Activated CD8-positive, alpha-beta memory T cell treated with anti-CD3 and anti-CD28 coated beads, Interleukin-2, amount 50 U/mL, for 24 hours (primary cell): Measurements from ENCODE around the gene PRKAG2.

Experiments used
- DNase-seq: peaks from one replicate; pipeline ENCODE4 v3.0.0-alpha.2; 2020; ENCODE audit errors: extremely low read depth

PRKAG2 gene

DNA sequence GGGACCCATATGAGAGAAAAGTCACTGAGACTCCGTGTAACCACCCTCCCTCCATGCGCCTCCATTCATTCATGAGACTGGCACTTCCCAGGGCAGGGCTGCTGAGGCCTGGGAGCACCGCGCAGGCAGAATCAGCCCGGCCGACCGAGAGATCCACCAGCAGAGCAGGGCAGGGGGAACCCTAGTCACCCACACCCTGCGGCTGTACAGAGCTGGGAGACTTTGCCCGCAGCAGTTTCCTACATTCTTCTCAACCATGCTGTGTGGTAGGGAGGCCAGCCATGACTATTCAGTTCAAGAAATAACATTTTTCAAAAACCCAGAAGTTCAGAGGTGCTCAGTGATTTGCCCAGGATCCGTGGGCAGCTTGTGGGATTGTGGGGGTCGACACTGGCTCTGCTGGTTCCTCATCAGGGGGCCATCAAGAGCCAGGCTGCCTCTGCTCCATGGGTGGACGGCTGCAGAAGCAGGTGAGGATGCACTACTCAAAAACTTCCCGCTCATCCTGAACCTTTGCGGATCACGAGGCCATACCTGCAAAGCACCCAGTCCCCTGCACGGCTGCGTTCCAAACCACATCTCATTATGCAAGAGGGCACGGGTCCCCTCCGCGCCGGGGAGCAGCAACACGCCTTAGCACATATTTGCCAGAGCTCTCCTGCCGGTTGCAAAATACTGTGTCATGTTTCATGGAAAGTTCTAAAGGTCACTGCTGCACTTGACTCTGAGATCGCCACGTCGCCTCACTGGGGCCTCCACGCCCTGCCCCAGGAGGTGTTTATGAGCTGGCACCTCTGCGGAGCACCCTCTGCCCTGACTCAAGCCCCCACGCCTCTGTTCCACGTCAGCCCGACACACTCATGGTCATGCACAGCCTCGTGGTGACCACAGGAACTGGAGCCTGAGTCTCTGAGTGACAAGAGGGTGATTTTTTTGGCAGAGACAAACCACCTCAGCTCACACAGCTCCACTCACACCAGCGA is 132.0 kb downstream of the PRKAG2 start:
- no peak for DNase-seq

GRCh38 chr7:151744051-151744580 is 132.8 kb downstream of the PRKAG2 start:
- no peak for DNase-seq

DNA sequence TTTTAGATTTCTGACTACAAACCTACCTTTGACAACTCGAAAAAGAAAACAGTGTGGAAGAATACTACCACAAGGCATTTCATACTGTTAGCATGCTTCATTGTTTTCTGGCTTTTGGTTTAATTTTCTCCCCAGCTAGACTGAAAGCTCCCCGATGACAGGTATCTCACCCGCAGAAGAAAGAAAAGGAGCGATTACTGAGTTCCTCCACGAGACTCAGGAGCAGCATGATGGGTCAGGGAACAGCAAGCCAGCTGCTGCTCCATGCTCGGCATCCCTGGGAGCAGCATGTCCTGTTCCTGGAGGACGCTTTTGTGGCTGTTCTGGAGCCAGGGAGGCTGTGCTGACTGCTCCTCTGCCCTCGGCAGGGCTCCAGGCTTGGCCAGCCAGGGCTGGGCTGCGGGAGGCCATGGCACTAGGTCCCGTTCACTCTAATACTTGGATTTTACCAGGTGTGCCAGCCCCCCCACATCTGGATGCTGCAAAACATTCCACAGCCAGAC is 133.4 kb downstream of the PRKAG2 start:
- no peak for DNase-seq

DNA sequence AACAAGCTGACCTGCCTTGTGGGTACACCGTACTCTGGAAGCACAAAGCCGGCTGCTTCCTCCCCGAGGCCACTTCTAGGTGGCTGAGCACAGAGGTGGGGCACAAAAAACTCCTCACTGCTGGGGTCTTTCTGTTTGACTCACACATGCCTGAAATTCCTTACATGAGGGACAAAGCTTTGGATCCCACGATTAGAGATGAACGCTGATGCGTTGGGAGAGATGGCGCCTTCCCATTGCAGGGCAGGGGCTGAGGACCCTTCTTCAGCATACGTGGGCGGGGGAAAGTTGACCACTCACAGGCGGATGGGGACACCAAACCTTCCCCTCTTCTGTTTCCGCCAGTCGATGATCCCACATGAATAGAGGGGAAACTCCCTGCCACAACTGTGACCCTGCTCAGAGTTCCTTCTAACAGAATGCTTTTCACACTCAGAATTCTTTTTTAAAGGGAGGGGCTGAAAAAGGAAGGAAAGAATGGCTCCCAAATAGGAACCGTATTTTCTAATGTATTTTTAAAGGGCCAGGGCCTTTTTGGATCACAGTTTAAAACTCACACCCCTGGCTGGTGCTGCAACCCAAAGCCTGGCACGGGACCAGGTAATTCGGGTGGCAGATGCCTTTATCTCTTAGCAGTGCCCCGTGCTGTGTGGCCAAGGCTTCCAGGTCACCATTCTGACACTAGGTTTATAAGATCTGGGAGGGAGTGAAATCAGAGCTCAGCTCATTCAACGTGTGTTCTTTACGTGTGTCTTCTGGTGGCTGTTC is 134.0 kb downstream of the PRKAG2 start:
- no peak for DNase-seq

- no peak for DNase-seq
Measured at GRCh38 chr7:151741585-151741984, 135.3 kb downstream of the PRKAG2 start.

GRCh38 chr7:151740081-151740851 is 136.6 kb downstream of the PRKAG2 start:
- DNase-seq: no peak

DNA sequence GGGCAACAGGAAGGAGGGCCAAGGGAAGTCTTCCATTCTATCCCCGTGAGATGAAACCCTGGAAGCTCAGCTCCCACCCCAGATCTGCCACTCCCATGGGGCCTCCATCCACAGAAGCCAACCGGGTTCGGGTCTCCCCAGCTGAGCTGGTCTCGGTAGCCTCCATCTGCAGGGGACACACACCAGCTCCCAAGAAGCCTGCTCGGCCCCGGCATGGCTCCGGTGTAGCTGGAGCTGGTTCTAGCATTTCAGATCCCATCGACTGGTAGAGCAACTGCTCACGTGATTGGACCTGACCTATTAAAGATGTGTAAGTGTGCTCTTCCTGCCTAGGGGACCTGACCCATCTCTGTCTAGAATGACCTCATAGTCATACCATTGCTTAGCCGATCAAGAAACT is 138.0 kb downstream of the PRKAG2 start:
- no peak for DNase-seq

DNA sequence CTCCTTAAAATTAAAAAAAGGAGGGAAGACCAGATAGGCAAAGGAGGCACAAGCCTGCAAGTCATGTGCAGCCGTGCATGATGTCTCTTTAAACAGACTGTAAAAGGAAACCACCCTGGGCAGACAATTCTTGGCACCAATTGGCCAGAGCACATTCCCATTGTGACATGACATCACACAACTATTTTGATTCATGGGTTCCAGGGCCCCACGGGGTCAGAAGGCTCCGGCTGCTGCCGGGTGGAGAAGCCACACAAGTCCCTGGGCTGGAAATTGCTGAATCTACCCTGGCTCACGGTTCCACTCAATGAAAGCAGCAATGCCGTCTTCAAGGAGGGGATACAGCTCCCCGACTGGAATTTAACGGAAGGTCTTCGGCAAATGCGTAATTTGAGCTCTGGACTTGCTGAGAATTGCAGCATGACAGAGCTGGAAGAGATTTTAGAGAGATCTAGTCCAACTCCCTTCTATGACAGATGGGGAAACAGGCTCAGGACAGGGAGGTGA is 140.5 kb downstream of the PRKAG2 start:
- DNase-seq: no peak

- no peak for DNase-seq
Measured at GRCh38 chr7:151735851-151736402, 141.0 kb downstream of the PRKAG2 start.

DNA sequence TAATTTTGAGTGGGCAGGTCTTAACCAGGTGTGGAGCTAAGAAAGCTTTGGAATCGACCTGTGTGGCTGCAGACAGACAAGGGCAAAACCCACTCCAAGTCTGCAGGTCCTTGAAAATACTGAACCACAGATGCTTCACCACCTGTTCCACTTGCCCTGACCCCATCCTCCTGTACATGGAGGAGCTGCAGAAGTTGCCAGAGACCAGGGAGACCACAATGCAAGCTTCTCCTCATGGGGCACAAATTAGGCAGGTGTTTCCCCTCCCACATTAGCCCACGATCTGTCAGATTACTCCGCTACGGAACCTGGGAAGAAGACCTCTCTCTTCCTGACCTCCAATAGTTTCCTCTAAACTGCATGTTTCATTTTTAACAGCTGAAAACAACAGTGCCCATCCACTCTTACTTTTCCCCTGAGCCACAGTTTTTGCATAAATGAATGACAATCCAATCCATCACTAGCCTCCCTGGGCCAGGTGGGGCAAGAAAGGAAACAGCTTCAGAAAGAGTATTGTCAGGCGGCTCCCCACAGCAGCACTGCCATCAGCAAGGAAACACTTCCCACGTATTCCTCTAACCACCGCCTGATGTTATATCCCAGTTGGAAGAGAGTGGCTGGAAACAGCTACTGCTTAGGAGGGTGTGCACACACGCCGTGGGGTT is 141.6 kb downstream of the PRKAG2 start:
- no peak for DNase-seq

DNA sequence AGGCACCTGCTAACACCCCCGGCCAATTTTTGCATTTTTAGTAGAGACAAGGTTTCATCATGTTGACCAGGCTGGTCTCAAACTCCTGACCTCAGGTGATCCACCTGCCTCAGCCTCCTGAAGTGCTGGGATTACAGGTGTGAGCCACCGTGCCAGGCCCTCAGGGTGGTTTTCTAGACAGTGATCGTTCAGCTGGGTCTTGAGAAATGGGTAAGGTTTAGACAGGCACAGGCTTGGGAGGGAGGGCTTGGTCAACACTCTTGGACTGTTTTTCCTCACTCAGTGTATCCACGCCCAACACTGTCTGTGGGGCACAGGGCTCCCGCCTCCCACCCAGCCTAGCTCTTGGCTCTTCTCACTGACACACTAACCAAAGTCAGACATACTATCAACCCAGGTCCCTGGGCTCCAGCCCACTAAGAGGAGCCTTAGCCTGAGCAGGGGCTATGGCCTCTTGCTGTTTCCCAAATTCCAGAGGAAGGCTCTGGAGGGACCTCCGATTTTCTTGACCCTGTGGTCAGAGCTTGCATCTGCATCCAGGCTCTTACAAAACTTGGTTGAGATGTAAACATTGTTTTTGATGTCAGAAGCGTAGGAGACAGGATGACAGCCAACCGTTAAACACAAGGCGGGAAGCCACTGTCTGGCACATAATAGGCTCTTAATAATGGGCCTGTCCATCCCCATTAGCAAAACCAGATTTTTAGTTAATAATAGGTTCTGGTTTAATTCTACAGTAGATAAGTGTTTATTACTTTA is 143.9 kb downstream of the PRKAG2 start:
- no peak for DNase-seq

GRCh38 chr7:151732292-151732691 is 144.6 kb downstream of the PRKAG2 start:
- DNase-seq: no peak

DNA sequence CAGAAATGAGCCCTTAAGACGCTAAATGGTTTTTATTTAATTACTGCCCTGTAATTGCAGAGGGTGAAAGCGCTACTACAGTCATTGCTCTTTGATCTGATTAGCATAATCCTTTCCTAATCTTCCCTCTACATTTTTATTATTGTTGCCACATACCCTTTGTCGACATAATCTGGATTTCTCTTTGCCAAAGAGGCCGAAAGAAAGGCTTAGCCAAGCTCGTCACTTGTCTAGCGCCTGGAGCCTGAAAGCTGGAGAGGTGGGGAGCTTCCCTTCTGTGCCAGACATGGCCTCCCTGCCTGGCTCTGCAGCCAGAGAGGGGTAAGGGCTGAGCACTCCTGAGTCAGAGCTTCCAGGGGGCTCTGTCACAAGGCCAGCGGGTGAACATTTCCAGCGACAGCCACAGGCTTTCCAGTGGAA is 145.9 kb downstream of the PRKAG2 start:
- no peak for DNase-seq

DNA sequence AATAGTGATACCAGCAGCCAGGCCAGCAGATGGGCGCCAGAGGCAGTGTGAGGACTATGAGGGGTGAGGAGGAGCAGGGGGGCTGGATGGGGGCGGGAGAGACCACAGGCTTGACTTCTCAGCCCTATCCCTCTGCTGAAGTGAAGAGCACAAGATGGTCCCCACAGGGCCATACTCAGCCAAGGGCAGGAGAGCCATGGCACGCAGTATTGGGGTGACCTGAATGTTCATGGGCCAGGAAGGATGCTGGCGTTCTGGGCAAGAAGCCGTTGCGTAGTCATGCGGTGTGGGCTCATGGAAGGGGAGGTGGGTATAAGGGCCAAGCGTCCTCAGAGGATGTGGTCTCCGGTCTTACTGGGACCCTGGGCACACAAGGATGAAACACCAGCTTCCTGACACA is 146.3 kb downstream of the PRKAG2 start:
- no peak for DNase-seq

GRCh38 chr7:151729521-151729921 is 147.4 kb downstream of the PRKAG2 start:
- no peak for DNase-seq

DNA sequence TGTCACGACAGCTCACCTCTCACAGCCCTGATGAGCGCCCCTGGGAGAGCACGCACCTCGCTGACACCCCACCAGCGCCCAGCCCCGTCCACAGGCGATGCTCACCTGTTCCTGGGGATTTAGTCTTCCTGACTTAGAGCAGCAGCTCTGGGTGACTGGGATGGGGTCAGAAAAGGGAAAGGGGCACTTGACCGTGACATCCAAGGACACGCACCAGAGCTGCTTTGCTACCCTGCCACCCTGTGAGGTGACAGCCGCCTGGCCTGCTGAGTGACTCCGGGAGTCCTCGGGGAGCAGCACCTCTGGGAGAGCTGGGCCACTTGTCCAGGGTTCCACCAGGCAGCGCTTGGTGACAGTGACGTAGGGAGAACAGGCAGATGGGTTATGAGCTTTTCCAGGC is 148.2 kb downstream of the PRKAG2 start:
- no peak for DNase-seq

- no peak for DNase-seq
Measured at GRCh38 chr7:151728286-151728660, 148.6 kb downstream of the PRKAG2 start.

GRCh38 chr7:151727579-151728285 is 149.2 kb downstream of the PRKAG2 start:
- DNase-seq: peak; percentile 25
